KG1 (cell line): ENCODE data around the gene GK2.

Experiments
- DNase-seq: peaks from one replicate; lab custom pipeline; 2025; lab: John Stamatoyannopoulos, UW

The GK2 gene

DNA sequence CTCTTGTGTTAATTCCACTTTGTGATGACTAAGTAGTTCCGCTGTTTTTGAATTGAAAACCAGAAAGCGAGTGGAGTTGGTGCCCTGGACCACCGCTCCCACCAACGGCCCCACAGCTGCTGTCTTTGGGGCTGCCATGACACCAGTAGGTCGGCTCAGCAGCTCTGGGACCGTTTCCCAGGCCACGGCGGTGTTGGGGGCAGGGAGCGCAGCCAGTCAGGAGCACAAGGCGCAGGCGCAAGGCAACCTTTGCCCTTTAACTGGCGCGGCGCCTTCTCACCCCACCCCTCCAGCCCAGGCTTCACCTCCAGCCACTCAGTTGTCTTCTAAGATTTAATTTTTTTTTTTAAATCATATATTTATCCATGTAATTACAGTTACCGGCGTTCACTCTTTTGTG lies at the start of gene GK2:
GK2 (minus strand) TSS at position 166 of the 400 bp plus-strand sequence; CDS start at position 138, 28 bp downstream.
- DNase-seq = no peak

DNA sequence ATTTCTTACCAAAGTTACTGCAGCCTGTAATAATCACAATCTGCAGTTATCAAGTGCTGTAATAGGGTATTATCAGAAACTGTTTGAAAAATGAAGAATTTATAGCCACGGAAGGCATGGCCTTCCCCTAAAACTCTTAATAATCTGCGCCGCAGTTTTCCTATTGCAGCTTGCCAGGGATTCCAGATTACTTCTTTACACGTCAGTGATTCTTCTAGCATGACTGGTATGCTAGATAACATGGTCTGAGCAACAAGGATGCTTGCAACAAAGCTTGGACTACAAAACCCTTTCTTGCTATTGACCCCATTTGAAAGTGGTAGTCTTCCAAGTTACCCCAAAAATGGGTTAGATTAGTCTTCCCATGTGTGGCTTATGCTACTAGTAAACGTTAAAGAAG lies 47.2 kb upstream of the GK2 start:
- DNase-seq = no peak

DNA sequence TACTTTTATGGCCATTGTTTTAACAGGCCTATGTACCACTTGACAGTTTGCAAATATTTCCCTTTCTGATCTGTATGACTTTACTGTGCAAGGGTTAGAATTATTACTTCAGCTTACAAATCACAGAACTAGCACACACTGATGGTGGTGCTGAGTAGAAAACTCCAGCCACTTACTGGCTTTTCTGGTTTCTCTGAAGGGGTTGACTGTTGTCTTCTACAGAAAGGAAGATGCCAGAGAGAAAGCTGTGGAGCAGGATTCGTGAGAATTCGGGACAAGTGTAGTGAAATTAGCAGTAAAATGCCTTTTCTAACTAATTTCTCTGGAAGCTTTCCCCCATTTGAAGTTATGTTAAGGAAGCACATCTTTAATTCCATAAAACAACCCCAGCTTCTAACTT lies 46.6 kb upstream of the GK2 start:
- DNase-seq = no peak

DNA sequence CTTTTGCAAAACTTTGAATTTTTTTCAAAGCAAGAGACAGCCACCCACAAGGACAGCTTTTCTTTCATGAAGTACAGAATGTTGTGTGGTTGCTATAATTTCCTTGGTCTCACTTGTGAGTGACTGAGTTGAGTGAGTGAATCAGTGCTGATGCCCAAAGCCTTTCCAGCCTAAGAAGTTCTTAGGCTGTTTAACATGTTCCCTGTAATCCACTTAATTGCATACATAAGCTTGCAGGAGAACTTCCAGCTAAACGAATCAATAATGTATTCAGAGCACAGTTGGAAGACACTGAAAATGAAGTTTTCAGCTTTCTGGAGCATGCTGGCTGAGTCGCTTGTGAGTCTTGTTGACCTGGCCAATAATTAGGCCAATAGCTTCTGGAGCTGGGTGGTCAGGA lies 42.0 kb upstream of the GK2 start:
- DNase-seq = no peak

DNA sequence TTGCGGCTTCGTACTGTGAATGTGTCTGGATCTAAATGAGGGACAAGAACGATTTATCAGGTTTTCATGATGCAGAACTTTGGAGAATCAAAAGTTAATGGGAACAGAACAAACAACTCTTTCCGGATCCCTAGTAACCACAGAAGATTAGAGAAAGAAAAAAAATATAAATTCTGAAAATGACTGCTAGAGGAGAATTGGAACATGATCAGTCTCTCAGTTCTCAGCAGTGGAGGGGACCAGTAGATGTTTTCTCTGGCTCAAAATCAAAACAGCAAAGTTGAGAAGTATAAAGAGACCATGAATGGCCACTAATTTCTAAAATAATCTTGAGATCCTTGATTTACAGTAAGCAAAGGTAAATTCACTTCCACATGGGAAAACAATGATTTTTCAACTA lies 38.1 kb upstream of the GK2 start:
- no peak for DNase-seq

DNA sequence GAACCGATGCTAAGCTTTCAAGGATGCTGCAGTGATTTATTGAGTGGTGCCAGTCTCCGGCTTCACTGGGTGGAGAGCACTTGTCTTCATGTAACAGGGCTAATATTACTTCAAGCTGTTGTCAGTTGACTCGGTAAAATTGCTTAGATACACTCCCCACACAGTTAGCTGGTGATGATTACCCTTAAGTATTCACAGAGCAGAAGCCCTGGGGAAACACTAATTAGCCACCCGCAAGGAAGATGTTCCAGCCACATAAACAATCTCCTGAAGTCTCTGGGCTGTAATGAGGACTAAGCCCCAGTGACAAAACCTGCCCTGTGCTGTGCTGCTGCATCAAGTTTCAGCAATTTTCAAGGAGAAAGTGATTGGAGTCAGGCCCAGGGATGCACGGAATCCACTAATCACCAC lies 37.3 kb upstream of the GK2 start:
- no peak for DNase-seq

DNA sequence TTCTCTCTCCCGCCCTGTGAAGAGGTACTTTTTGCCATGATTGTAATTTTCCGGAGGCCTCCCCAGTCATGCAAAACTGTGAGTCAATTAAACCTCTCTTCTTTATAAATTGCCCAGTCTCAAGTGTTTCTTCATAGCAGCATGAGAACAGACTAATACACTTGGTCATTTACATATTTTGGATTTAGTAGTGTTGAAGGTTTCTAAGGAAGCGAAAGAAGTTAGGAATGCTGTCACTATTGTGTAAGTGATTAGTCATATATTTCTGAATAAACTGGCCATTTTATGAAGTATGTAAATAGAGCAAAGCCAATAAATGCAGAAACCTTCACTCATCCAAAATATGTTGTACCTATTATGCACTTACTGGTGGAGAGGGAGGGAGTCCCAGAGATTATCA lies 34.4 kb upstream of the GK2 start:
- no peak for DNase-seq

DNA sequence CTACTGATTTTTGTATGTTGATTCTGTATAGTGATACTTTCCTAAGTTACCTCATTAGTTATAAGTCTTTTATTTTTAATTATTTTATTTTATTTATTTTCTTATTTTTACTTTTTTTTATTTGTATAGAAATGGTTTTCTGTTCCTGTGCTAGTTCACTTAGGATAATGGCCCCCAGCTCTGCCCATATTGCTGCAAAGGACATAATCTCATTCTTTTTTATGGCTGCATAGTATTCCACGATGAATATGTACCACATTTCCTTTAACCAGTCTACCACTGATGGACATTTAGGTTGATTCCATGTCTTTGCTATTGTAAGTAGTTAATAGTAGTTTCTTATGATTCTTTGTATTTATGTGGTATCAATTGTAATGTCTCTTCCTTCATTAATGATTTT lies 31.5 kb upstream of the GK2 start:
- DNase-seq = no peak

DNA sequence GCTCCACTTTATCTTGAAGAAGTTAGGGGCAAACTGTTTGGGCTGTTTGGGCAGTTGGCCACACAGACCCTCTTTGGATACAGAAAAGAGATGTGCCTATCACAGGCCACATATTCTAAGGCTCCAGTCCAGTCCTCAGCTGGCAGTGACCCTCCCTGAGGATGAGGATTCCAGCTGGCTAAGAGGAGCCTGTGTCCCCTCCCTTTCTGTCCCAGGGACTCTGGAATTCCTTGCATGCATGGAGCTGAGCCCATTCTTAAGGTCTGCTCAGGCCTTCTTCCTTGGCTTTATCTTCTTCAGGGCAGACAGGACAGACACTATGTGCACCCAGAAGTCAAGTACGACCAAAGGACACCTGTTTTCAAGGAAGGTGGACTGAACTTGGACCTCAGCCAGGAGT lies 23.8 kb upstream of the GK2 start:
- DNase-seq = no peak

DNA sequence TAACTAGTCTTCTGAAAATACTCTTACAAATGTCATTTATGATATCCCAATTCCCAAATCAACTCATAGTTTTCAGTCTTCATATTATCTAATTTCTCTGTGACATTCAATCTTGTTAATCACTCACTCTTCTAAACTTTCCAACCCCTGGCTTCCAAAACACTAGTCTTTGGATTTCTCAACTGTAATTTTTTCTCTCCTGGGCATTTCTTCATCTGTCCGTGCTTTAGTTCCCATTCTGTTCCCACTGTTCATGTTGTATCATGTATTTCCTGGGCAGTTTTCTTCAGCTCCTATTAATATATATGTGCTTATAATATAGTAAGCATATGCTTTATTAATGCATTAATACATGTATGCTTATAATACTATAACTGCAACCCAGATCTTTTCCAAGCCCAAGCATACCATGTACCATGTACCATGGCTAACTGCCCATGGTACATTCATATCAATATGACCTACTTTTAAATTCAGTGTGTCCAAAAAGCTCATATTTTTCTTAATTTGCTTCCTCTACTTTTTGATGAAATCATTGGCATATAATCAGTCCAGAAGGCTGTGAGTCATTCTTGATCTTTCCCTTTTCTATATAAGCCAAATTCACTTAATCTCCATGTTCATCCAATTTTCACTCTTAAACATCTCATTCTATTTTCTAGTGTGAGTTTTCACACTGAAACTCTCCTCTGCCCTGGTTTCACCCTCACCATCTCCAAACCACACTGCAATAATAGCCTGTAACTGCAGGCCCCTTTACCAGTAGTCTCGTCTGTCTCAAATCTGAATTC lies 21.3 kb upstream of the GK2 start:
- no peak for DNase-seq

DNA sequence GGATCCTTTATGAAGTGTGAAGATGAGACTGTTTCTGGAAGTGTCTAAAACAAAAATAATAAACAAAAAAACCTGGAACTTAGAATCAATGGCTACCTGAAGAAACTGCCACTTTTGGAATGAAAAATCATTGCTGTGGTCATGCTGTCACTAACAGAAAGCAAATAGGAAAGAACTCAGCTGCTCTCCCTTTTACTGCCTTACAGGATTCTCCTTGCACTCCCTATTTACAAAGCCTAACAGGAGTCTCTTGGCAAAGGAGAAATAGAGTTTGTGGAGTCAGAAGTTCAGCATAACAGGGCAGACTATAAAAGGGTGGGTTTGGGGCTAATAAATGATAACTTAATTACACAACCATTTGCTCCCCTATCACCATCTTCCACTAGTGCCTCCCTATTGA lies 19.0 kb upstream of the GK2 start:
- DNase-seq = no peak

DNA sequence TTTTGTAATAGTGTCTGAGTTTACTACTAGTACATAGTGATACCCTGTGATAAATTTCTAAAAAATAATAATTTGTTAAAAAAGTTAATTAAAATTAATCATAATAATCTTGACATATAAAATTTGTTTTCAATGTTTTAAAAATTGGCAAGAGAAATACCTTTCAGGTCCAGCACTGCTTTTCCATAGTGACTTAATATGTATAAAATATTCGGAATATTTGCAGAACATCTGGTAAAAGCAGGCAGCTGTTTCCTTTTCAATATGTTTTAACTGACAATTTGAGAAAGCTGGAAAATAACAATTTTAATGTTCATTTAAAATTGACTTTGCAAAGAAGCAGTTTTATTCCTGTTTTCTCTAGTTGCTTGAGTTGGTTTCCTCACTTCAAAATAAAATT lies 17.6 kb upstream of the GK2 start:
- DNase-seq = no peak

DNA sequence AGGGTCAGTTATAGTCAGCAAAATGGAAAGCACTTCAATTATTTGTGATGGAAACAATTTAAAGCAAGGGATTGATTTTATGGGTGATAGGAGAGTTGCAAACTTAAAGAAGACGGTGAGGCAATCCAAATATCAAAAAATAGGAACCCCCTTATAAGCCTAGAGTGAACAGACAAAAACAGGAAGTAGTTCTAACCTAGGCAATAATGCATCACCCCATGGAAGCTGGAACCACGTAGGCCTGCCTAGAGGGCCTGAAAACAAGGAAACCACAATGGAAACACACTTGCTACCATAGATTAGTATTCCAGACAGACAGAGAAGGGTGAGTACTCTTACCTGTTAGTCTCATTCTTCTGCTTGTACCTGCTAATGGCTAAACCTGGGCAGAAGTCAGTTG lies 13.5 kb upstream of the GK2 start:
- no peak for DNase-seq

DNA sequence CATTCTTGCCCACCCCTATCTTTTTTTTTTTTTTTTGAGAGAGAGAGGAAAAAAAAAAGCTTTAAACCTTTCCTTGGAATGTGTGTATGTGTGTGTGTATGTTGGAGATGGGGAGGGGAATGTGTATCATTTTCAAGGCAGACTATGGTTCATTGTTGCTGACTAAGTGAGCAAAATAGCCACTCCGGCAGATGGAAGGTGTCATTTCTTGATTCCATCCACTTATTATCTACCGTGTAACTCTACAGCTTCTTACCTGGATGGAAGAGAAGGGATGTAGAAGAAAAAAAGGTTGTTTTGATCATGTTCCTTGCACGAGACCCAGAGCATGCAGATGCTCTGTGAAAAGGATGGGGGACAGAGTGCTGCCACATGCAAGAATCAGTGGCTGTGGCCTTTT lies 5.9 kb upstream of the GK2 start:
- no peak for DNase-seq

DNA sequence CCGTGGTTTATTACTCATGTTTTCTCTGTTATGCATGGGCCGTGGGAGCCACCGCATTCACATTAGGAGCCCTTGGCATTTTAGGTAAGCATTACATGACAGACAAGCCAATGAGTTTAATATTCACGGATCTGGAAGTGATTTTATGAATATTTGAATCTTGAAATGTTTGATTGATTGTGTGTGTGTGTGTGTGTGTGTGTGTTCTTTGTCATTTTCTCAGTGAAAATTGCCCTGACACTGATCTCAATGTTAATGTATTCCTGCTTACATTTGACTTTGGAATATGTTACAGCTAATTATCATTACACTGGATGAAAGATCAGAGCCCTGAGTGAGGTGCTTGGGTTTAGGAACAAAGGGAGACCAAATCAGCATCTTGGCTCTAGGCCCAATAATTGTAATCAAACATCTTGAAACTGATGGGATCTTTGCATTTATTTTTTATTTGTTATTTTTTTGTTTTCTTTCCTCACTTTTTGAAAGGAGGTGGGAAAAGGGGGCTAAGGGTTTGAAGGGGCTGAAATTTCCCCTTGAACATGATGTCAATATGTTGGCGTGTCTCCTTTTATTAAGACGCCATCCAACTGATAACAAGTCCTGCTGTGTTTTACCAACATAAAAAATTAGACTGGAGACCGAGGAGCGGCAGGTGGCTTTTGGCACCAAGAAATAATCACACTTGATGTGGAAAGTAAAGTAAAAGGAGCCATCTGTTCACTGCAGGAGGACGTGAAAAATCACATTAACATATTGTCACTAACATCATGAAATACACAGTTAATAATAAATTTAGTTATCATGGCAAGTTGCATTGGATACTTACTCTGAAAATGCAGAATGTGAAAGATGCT lies 5.2 kb upstream of the GK2 start:
- DNase-seq = no peak

DNA sequence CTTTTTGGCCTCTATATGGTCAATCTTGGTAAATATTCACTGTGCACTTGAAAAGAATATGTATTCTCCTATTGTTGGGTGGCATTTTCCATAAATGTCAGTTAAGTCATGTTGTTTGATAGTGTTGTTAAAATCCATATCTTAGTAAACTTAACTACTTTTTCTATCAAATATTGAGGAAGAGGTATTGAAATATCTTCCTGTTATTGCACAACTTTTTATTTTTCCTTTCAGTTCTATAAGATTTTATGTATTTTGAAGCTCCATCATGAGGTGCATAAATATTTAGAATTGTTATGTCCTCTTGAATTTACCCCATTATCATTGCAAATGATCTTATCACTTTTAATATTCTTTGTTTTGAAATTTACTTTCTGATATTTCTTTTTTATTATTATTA lies 3.4 kb downstream of the GK2 start:
- no peak for DNase-seq

DNA sequence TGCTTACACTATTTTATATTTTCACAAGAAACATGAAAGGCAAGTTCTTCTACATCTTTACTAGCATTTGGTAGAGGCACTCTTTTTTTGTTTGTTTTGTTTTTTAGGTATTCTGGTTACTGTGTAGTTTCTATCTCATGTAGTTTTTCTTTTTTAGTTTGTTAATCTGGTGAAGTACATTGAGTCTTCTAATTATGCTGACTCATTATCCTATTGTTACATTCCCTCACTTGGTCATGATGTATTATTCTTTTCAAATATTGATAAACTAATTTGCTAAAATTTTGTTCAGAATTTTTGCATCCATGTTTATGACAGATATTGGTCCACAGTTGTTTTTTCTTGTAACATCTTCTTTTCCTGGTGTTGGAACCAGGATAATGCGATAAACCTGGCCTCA lies 4.7 kb downstream of the GK2 start:
- no peak for DNase-seq

DNA sequence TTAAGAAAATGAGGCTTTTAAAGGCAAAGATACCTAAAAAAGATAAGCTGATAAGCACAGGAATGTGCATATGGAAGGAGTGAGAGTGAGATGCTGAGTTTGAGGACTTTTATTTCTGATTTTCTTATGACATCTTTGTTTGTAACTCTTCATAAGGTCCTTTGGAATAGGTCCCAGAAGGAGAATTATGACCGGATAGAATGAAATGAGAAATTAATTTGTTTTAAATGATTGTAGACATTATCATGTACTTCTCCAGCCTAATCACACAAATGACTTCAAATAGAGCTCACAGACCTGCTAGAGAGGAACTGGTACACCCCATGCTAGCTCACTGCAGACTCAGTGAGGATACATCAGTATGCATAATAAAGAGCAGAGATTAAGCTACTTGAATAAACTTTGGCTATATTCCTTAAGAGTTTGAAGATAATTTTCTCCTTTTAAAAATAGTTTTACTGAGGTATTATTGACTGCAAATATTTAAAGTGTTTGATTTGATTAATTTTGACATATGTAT lies 5.6 kb downstream of the GK2 start:
- DNase-seq = no peak

DNA sequence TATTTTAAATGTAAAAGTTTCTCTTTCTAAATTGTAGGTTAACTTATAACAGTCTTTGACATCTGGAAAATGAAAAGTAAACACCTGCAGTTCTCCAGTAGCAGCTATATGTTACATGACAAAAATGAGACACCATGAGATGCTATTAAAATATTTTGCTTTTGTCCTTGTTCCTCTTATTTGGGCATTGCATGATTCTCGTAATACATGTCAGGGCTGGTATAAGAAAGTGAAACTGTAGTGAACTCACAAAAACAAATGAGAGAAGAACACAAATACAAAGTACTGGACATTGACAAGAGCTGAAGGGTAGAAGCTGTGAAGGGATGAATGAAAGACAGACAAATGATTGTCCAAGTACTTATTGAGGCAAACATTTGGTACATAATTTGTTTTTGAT lies 9.0 kb downstream of the GK2 start:
- no peak for DNase-seq

DNA sequence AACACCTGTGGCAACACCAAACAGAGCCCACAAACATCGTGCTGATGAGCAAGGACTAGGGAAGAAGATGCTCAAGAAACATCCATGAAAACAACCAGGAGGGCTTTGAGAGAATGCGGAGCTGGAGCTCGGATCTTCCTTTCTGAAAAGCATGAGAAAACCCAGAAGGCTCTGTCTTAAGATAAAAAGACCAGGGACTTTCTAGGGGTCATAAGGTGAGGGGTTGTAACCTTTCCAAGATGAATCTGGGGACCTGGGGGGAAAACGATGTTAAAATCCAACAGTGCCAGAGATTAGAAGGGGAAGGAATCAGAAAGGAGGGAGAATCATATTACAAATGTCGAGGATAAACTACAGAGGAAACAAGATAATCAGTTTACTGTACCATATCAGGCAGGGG lies 10.1 kb downstream of the GK2 start:
- no peak for DNase-seq

DNA sequence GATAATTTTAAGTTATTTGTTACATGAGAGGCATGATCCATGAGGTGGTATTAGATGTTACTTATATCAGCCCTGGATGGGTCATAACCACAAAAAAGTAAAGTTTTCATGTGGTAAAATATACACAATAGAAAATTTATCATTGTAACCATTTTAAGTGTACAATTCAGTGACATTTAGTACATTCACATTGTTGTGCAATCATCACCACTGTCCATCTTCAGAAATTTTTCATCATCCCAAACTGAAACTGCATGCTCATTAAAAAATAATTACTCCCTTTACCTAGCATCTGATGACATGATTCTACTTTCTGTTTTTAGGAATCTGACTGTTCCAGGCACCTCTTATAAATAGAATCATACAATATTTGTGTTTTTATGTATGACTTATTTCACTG lies 11.2 kb downstream of the GK2 start:
- no peak for DNase-seq

DNA sequence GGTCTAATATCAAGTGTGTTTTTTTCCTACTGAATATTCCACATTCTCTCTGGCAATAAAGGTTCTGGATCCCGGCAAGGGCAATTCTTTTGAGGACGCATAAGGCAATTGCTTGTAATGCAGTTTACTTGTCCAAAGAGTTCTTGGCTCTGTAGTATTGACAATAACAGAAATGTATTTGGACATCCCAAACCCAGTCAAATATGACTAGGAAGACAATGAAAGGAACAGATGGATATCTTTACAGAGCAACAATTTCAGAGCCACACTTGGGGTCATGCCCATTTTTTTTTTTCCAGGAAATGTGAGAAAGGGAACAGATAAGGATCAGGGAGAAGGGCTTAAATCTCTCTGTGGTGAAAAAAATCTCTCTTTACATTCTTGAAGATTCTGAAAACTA lies 12.2 kb downstream of the GK2 start:
- DNase-seq = no peak

DNA sequence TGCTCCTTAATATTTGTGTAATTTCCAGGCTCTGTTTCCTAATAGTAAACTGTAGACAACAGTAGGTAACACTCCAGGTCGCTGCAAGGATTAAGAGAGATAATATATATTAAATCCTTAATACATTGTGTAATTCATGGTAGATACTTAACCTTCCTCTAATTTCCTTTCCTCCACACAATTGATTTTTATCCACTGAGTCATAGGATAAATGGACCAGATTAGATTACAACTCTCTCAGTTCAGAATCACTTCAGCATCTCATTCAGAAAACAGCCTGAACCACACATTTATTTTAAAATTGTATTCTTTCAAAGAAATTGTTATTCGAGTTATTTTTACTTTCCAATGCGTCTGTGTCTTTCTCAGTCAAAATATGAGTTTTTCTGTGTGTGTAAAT lies 17.1 kb downstream of the GK2 start:
- DNase-seq = no peak
